ENCODE measurements around the gene SMYD3.

DNA sequence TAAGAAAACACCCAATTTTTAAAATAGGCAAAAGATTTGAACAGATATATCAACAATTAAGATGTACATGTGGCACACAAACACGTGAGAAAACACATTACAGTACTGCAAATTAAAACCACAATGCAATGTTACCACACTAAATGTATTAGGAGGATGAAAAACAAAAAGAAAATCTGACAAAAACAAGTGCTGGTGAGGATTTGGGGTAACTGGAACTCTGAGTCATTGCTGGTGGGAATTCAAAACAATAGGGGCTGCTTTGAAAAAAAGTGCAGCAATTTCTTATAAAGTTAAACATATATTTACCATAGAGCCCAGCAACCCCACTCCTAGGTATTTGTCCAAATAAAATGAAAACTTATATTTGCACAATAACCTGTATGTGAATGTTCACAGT lies 614.1 kb downstream of the SMYD3 start:
- TF ChIP-seq YY1 (IDR thresholded peaks at IDR 0.05; ENCODE audit: insufficient read depth, insufficient read length) = no peak
- no peak for TF ChIP-seq ZNF274 (IDR thresholded peaks at IDR 0.05; ENCODE audit: low read depth, low read length)
